Sigmoid colon (tissue), 7 donors: ENCODE data around the gene PGF. TPM values are rescaled to one million over a fixed set of nuclear protein-coding genes. Genes with fewer than 3 reads are reported as not detected.
A peak's percentile ranks its signal among the peaks of the same experiment; 100 is the strongest.

ENCODE experiments used
- DNase-seq: peaks from one replicate; pipeline ENCODE4 v3.0.0-alpha.2; 2019
- H3K27ac ChIP-seq, 4 donors: fragments of 200-600 bp; sonication (generic); one replicate each; pipeline ENCODE4 v1.5.1; 2016 to 2019; ENCODE audit warnings: mild to moderate bottlenecking in 1 of 4
- H3K27me3 ChIP-seq, 3 donors: fragments of 200-600 bp; sonication (generic); one replicate each; pipeline ENCODE4 v1.5.1; 2019; ENCODE audit warnings: mild to moderate bottlenecking in 1 of 3
- H3K36me3 ChIP-seq, 4 donors: fragments of 200-600 bp; sonication (generic); one replicate each; pipeline ENCODE4 v1.5.1; 2016 to 2019
- H3K4me1 ChIP-seq, 4 donors: fragments of 200-600 bp; sonication (generic); one replicate each; pipeline ENCODE4 v1.5.1; 2017 to 2019
- H3K4me3 ChIP-seq, 4 donors: fragments of 200-600 bp; sonication (generic); one replicate each; pipeline ENCODE4 v1.5.1; 2017 to 2019; ENCODE audit warnings: mild to moderate bottlenecking in 2 of 4, moderate library complexity in 1 of 4
- H3K9me3 ChIP-seq, 4 donors: fragments of 200-600 bp in 3 of 4; sonication (generic) in 3 of 4; one replicate each; pipeline versions ENCODE4 v1.5.1 to v1.6.1; 2013 to 2019
- CTCF ChIP-seq, 4 experiments: fragments of 450-650 bp in 3 of 4; fragments of 200-600 bp in 1 of 4; IDR thresholded peaks; one replicate each; pipeline ENCODE4 v1.5.1; 2016 to 2019; ENCODE audit warnings: antibody characterized with exemption in 4 of 4, mild to moderate bottlenecking in 3 of 4, moderate library complexity in 2 of 4
- EP300 ChIP-seq, 4 donors: sonication (generic); formaldehyde crosslinking; IDR thresholded peaks; one replicate each; pipeline ENCODE4 v1.6.1; 2017; ENCODE audit warnings: antibody characterized with exemption in 4 of 4
- POLR2A ChIP-seq, 2 donors: fragments of 450-650 bp; IDR thresholded peaks; one replicate each; pipeline ENCODE4 v1.6.1; 2016; ENCODE audit warnings: antibody characterized with exemption in 2 of 2, mild to moderate bottlenecking in 2 of 2, moderate library complexity in 2 of 2
- POLR2AphosphoS5 ChIP-seq, 4 donors: sonication (generic); formaldehyde crosslinking; IDR thresholded peaks; one replicate each; pipeline ENCODE4 v1.6.1; 2017; ENCODE audit warnings: antibody characterized with exemption in 4 of 4
- WGBS, 2 donors: extraction: QIAGEN DNeasy Blood & Tissue Kit; methylation state at CpG; one replicate each; pipeline ENCODE4 v1.1.7; 2013; 5-methylcytosine and 5-hydroxymethylcytosine counted together
- intact Hi-C: fragments of 100-400 bp; cut with DNase I; formaldehyde crosslinking; loops from one replicate; pipeline ENCODE4 v1.15.1; 2023
- polyA plus RNA-seq, 3 donors: library from polyadenylated mRNA; stranded (reverse); fragments of 200-250 nt; gene quantifications; one replicate each; pipeline ENCODE4 v1.2.3, GENCODE V29; 2013
- total RNA-seq, 4 donors: library from RNA; depleted of rRNA; stranded (reverse); fragments of >200 nt; gene quantifications; one replicate each; pipeline ENCODE4 v1.1.0, GENCODE V29; 2016
- donor health status: healthy with polysubstance abuse.
- donor health status: Bipolar disorder and iron deficiency.
- donor health status: healthy.

Gene PGF
- total and polyA plus RNA-seq, 7 donors = 1.2 to 15.6 (median 6.3) TPM

DNA sequence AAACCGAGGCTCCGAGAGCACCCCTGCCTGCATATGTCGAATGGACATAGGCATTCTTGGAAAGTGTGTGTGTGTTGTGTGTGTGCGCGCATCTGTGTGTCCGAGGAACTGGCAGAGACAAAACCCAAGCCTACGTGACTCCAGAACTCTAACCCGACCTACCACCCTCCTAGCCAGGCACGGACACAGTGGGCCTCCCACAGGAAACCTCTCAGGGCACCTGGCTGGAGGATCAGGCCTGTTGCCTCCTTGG, 556 bp upstream of the PGF start:
- intact Hi-C loops = no loop called here
- no peaks in the 10 kb centered on the region for H3K36me3 ChIP-seq
- DNase-seq = no peak
- H3K27ac ChIP-seq = peak overlapping the region in 2 of 4 donors; percentile 24 to 29
- peak overlapping the region in 3 of 4 donors; percentile 47 to 52 (median 47) for H3K4me3 ChIP-seq
- peaks cover 0 to 35% (median 0%) of the 10 kb centered on the region in 3 donors for H3K27me3 ChIP-seq
- TF ChIP-seq POLR2A (IDR thresholded peaks at IDR 0.05) (no peak), CTCF (IDR thresholded peaks at IDR 0.05) (no peak), POLR2AphosphoS5 (IDR thresholded peaks at IDR 0.05) (no peak), EP300 (IDR thresholded peaks at IDR 0.05) (no peak)
- WGBS, 2 donors = 78 to 87% methylated on average over 9 of the region's 9 CpGs
- H3K4me1 ChIP-seq = peaks cover 0 to 19% (median 15%) of the 10 kb centered on the region in 4 donors
- H3K9me3 ChIP-seq = no peaks in the 10 kb centered on the region

- H3K27me3 ChIP-seq = peaks cover 0 to 44% (median 0%) of the 10 kb centered on the region in 3 donors
- 2% methylated on average over 3 of the region's 3 CpGs for WGBS, 2 donors
- peak overlapping the region in 1 of 4 donors; percentile 33 for H3K27ac ChIP-seq
- intact Hi-C loops = no loop called here
- peaks cover 0 to 22% (median 15%) of the 10 kb centered on the region in 4 donors for H3K4me1 ChIP-seq
- DNase-seq = no peak
- peak overlapping the region; percentile 21 to 52 (median 47) for H3K4me3 ChIP-seq
- no peaks in the 10 kb centered on the region for H3K36me3 ChIP-seq
- TF ChIP-seq CTCF (IDR thresholded peaks at IDR 0.05) (no peak), POLR2A (IDR thresholded peaks at IDR 0.05) (no peak), EP300 (IDR thresholded peaks at IDR 0.05) (no peak), POLR2AphosphoS5 (IDR thresholded peaks at IDR 0.05) (no peak)
- H3K9me3 ChIP-seq = no peaks in the 10 kb centered on the region
These were observed 509 bp downstream of the PGF start for GRCh38 chr14:74954947-74955228.

GRCh38 chr14:74954232-74954946, 1.0 kb downstream of the PGF start:
- no peak for DNase-seq
- H3K36me3 ChIP-seq = no peaks in the 10 kb centered on the region
- H3K9me3 ChIP-seq = no peaks in the 10 kb centered on the region
- H3K4me3 ChIP-seq = peak overlapping the region; percentile 9 to 52 (median 47)
- H3K27ac ChIP-seq = peak overlapping the region in 1 of 4 donors; percentile 33
- TF ChIP-seq CTCF (IDR thresholded peaks at IDR 0.05) (no peak), POLR2A (IDR thresholded peaks at IDR 0.05) (no peak), POLR2AphosphoS5 (IDR thresholded peaks at IDR 0.05) (no peak), EP300 (IDR thresholded peaks at IDR 0.05) (no peak)
- H3K4me1 ChIP-seq = peaks cover 0 to 22% (median 15%) of the 10 kb centered on the region in 4 donors
- WGBS, 2 donors = 26 to 55% methylated on average over 18 of the region's 18 CpGs
- intact Hi-C loops = no loop called here
- peaks cover 0 to 49% (median 4%) of the 10 kb centered on the region in 3 donors for H3K27me3 ChIP-seq

- H3K4me3 ChIP-seq = peak overlapping the region in 2 of 4 donors; percentile 47
- no peaks in the 10 kb centered on the region for H3K36me3 ChIP-seq
- peaks cover 0 to 22% (median 15%) of the 10 kb centered on the region in 4 donors for H3K4me1 ChIP-seq
- no peak for DNase-seq
- H3K9me3 ChIP-seq = no peaks in the 10 kb centered on the region
- intact Hi-C loops = no loop called here
- peaks cover 0 to 56% (median 6%) of the 10 kb centered on the region in 3 donors for H3K27me3 ChIP-seq
- 90% methylated on average over 5 of the region's 5 CpGs for WGBS, 2 donors
- no peak for TF ChIP-seq POLR2AphosphoS5 (IDR thresholded peaks at IDR 0.05)
- TF ChIP-seq EP300 (IDR thresholded peaks at IDR 0.05) = no peak
- TF ChIP-seq POLR2A (IDR thresholded peaks at IDR 0.05) = no peak
- no peak for TF ChIP-seq CTCF (IDR thresholded peaks at IDR 0.05)
- no peak overlapping the region for H3K27ac ChIP-seq
These were observed 1.7 kb downstream of the PGF start for GRCh38 chr14:74953686-74954085.
